K562 (cell line): Measurements from ENCODE around the gene KCNH2. TPM values are rescaled to one million over a fixed set of nuclear protein-coding genes. Genes with fewer than 3 reads are reported as not detected.
"Not testable (repeated sequence)": the region's sequence is repeated elsewhere in the genome, so short reads cannot be mapped to it uniquely, and the experiment has no call there.

Experiments
- CTBP1 ChIP-seq: fragments of 450-650 bp; IDR thresholded peaks from 2 replicates; pipeline ENCODE4 v1.6.1; 2016; ENCODE audit warnings: borderline replicate concordance
- E2F6 ChIP-seq, 2 experiments: IDR thresholded peaks; 2 replicates each; pipeline ENCODE4 v1.6.1; 2011; ENCODE audit warnings: borderline replicate concordance in 1 of 2, control low read depth in 1 of 2, low read depth in 1 of 2, low read length in 1 of 2, mild to moderate bottlenecking in 1 of 2, mixed read lengths in 1 of 2, moderate library complexity in 1 of 2; ENCODE audit not compliant: insufficient read depth in 1 of 2, insufficient read length in 1 of 2, poor library complexity in 1 of 2, severe bottlenecking in 1 of 2; ENCODE audit errors: extremely low read depth in 1 of 2
- FOXK2 ChIP-seq, 2 experiments: fragments of 450-650 bp; IDR thresholded peaks in 1 of 2; conservative IDR thresholded peaks in 1 of 2; 2 replicates each; pipeline ENCODE4 v1.6.1; 2016; ENCODE audit warnings: low read depth in 2 of 2, mild to moderate bottlenecking in 1 of 2
- HINFP ChIP-seq: fragments of 450-650 bp; conservative IDR thresholded peaks from 2 replicates; pipeline ENCODE4 v1.6.1; 2016; ENCODE audit warnings: missing genetic modification characterization, low read depth, mild to moderate bottlenecking, control low read depth, missing compliant biosample characterization
- MCM7 ChIP-seq, 2 experiments: fragments of 450-650 bp; IDR thresholded peaks; 2 replicates each; pipeline ENCODE4 v1.6.1; 2016 to 2018
- NFE2 ChIP-seq: IDR thresholded peaks from 2 replicates; pipeline ENCODE4 v1.6.1; 2014; ENCODE audit warnings: antibody characterized with exemption, low read depth
- PREB ChIP-seq: sonication (generic); formaldehyde crosslinking; IDR thresholded peaks from 2 replicates; pipeline ENCODE4 v1.8.1; 2023; ENCODE audit warnings: mild to moderate bottlenecking, missing genetic modification reagents
- SMARCA4 ChIP-seq: fragments of 450-650 bp; IDR thresholded peaks from 2 replicates; pipeline ENCODE4 v1.6.1; 2016
- TAL1 ChIP-seq: fragments of 450-650 bp; IDR thresholded peaks from 2 replicates; pipeline ENCODE4 v1.6.1; 2016; ENCODE audit warnings: mild to moderate bottlenecking
- TEAD4 ChIP-seq, 2 experiments: sonication (generic) in 1 of 2; formaldehyde crosslinking in 1 of 2; IDR thresholded peaks; 2 replicates each; pipeline versions ENCODE4 v1.6.1 to v1.8.0; 2012 to 2022; ENCODE audit warnings: borderline replicate concordance in 1 of 2, inconsistent platforms in 1 of 2, low read length in 1 of 2, mild to moderate bottlenecking in 1 of 2, missing genetic modification reagents in 1 of 2
- TRIM24 ChIP-seq, 2 experiments: fragments of 450-650 bp; IDR thresholded peaks; 2 replicates each; pipeline ENCODE4 v1.6.1; 2016
- ZNF316 ChIP-seq: fragments of 450-650 bp; IDR thresholded peaks from 2 replicates; pipeline ENCODE4 v1.6.1; 2016
- ZNF445 ChIP-seq: fragments of 250-450 bp; sonication (Bioruptor Pico); IDR thresholded peaks from 2 replicates; pipeline ENCODE4 v1.4.0; 2020; ENCODE audit warnings: low read depth, mild to moderate bottlenecking, moderate library complexity
- ZNF592 ChIP-seq: fragments of 450-650 bp; IDR thresholded peaks from 2 replicates; pipeline ENCODE4 v1.6.1; 2017; ENCODE audit warnings: antibody characterized with exemption, mild to moderate bottlenecking
- ZNF740 ChIP-seq, 3 experiments: fragments of 200-800 bp in 1 of 3; sonication (Bioruptor generic) in 1 of 3; sonication (generic) in 1 of 3; formaldehyde crosslinking in 1 of 3; IDR thresholded peaks; 2 replicates each; pipeline versions ENCODE4 v1.6.1 to v1.8.0; 2016 to 2022; ENCODE audit warnings: mild to moderate bottlenecking in 2 of 3, missing compliant biosample characterization in 2 of 3, missing genetic modification characterization in 2 of 3, missing genetic modification reagents in 1 of 3
- polyA plus RNA-seq, 8 experiments: library from polyadenylated mRNA; depleted of rRNA in 4 of 8; stranded (reverse) in 5 of 8; unstranded in 3 of 8; fragments of >200 nt; fragmentation: Nextera tagmentation in 2 of 8; fragmentation: Illumina TruSeq in 1 of 8; extraction: Ambion mirVana in 2 of 8; extraction: Trizol in 1 of 8; gene quantifications; 2 replicates each; pipeline versions ENCODE4 v1.2.1 to v1.2.3, GENCODE V29; 2011 to 2014; ENCODE audit warnings: inconsistent platforms in 1 of 8, missing spikeins in 1 of 8
- total RNA-seq, 7 experiments: library from RNA; depleted of rRNA in 6 of 7; stranded (reverse); fragments of >200 nt in 6 of 7; fragmentation: Illumina TruSeq in 2 of 7; extraction: Trizol in 2 of 7; gene quantifications; 2 replicates each; pipeline versions ENCODE4 v1.2.1 to v1.2.3, GENCODE V29; 2011 to 2021; ENCODE audit warnings: low replicate concordance in 1 of 7

The KCNH2 gene
- total and polyA plus RNA-seq, 9 of the 15 experiments (the other 6 are each of a cell fraction or from before 2014, with no cell fraction given), result 18.1 to 368 (median 218) TPM

GRCh38 chr7:151026771-151027727 lies 48.9 kb upstream of the KCNH2 start (continued):
- TF ChIP-seq FOXK2 (conservative IDR thresholded peaks at IDR 0.05 in 1 of 2, IDR thresholded peaks at IDR 0.05 in 1 of 2; ENCODE audit: low read depth in 2 of 2) (peak; percentile 70 to 74), HINFP (tag) (peak; percentile 88), TRIM24 (IDR thresholded peaks at IDR 0.05) (peak; percentile 16 to 40; a peak in 2 of 4 replicates), MCM7 (IDR thresholded peaks at IDR 0.05) (0 out of 4 replicates have a peak, but pooled peaks of 1 of the 2 experiments have one; percentile 4), ZNF740 (tag; IDR thresholded peaks at IDR 0.05) (peak in 1 of 2 experiments; percentile 96; a peak in 2 of 4 replicates), PREB (CRISPR knock-in tag) (0 out of 2 replicates have a peak, but pooled peaks have one; percentile 14), TEAD4 (IDR thresholded peaks at IDR 0.05; ENCODE audit: low read length) (peak; percentile 72), ZNF592 (peak; percentile 100), TAL1 (peak; percentile 80), CTBP1 (peak; percentile 70; the same call in 1 of the 2 replicates), E2F6 (IDR thresholded peaks at IDR 0.05; ENCODE audit: borderline replicate concordance in 1 of 2, extremely low read depth in 1 of 2, insufficient read depth in 1 of 2, insufficient read length in 1 of 2, low read depth in 1 of 2, low read length in 1 of 2, poor library complexity in 1 of 2, severe bottlenecking in 1 of 2) (peak in 1 of 2 experiments; percentile 48), NFE2 (peak; percentile 25; the same call in 1 of the 2 replicates), SMARCA4 (peak; percentile 80), ZNF316 (peak; percentile 42), ZNF445 (CRISPR knock-in tag) (peak; percentile 73; the same call in 1 of the 2 replicates)
- not testable (repeated sequence) for TF ChIP-seq ZNF740 (CRISPR knock-in tag; IDR thresholded peaks at IDR 0.05); TEAD4 (CRISPR knock-in tag; IDR thresholded peaks at IDR 0.05; ENCODE audit: borderline replicate concordance)
